Skeletal muscle satellite cell (primary cell): ENCODE measurements around the gene MPND.

Experiments
- H3K27me3 ChIP-seq: 2 replicates; pipeline ENCODE4 v1.7.0; 2013; ENCODE audit warnings: low read length; ENCODE audit not compliant: control insufficient read depth, insufficient read depth
- H3K36me3 ChIP-seq: 2 replicates; pipeline ENCODE4 v1.7.0; 2013; ENCODE audit warnings: mild to moderate bottlenecking, control low read depth, low read length; ENCODE audit not compliant: insufficient read depth
- H3K4me1 ChIP-seq: 2 replicates; pipeline ENCODE4 v1.7.0; 2013; ENCODE audit warnings: low read length; ENCODE audit not compliant: control insufficient read depth, insufficient read depth
- H3K4me2 ChIP-seq: 2 replicates; pipeline ENCODE4 v1.7.0; 2013; ENCODE audit warnings: mild to moderate bottlenecking, low read length
- H3K4me3 ChIP-seq: 2 replicates; pipeline ENCODE4 v1.7.0; 2013; ENCODE audit warnings: low read length
- H3K9ac ChIP-seq: 2 replicates; pipeline ENCODE4 v1.7.0; 2013; ENCODE audit warnings: mild to moderate bottlenecking, low read depth, low read length, moderate library complexity
- H3K9me3 ChIP-seq: replicated peaks from 2 replicates; pipeline ENCODE4 v1.7.0; 2013; ENCODE audit warnings: mild to moderate bottlenecking, control low read depth, low read length

MPND gene

GRCh38 chr19:4371247-4372164 is 28.1 kb downstream of the MPND start:
- H3K4me1 ChIP-seq, result peaks cover 91% of the 10 kb centered on the region
- H3K36me3 ChIP-seq, result peaks cover 26% of the 10 kb centered on the region
- no peaks in the 10 kb centered on the region for H3K27me3 ChIP-seq
- H3K9ac ChIP-seq, result peak overlapping the region; percentile 38
- peak overlapping the region; percentile 61 for H3K4me2 ChIP-seq
- peak overlapping the region; percentile 32 for H3K4me3 ChIP-seq
- H3K9me3 ChIP-seq, result no peaks in the 10 kb centered on the region

- peak overlapping the region; percentile 78 for H3K9ac ChIP-seq
- H3K9me3 ChIP-seq, result no peaks in the 10 kb centered on the region
- H3K4me1 ChIP-seq, result peaks cover 100% of the 10 kb centered on the region
- H3K27me3 ChIP-seq, result no peaks in the 10 kb centered on the region
- no peak overlapping the region for H3K4me2 ChIP-seq
- no peak overlapping the region for H3K4me3 ChIP-seq
- peaks cover 19% of the 10 kb centered on the region for H3K36me3 ChIP-seq
Observed at GRCh38 chr19:4372165-4373012, 29.0 kb downstream of the MPND start.

- Histone ChIP-seq H3K4me1 (peaks cover 100% of the 10 kb centered on the region), H3K27me3 (no peaks in the 10 kb centered on the region), H3K4me2 (no peak overlapping the region), H3K9me3 (no peaks in the 10 kb centered on the region), H3K4me3 (no peak overlapping the region), H3K9ac (peak overlapping the region; percentile 78), H3K36me3 (peaks cover 13% of the 10 kb centered on the region)
Observed at GRCh38 chr19:4373013-4373367, 29.6 kb downstream of the MPND start.

DNA sequence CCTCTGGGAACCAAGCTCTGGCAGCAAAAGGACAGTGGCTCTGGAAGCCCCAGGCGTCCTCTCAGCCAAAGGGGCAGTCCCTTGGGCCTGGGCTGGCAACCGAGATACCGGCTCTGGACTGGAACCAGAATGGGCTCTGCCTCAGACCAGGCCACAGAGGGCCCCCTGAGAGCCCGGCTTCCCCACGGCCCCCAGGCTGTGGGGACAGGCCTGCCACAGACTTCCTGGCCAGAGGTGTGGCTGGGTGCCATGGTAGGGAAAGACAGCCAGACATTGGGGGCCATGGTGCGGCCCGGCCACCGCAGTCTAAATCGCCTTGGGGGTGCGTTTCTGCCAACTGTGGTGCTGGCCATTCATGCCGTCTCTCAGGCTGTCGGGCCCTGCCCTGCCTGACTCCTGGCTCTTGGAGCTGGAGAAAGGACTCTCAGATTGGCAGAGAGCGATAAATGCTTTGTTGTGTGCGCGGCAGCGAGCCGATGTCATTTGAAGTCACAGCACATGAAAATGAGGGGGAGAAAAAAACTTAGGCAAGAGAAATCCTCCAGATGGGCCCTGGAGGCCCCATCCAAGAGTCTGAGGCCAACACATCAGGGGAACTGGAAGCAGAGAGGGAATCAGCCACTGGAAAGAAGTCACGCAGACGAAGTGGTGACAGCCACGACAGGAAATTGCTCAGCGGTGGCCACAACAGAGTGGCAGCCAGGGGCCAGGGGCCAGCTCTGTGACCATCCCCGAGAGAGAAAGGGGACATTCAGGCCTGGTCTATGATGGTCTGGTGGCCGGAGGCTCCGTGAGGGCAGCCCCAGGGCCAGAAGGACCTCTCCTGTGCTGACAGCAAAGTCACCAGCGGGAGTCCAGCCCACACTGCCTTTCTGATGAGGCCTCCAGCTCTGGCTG is 30.5 kb downstream of the MPND start:
- Histone ChIP-seq H3K4me3 (peak overlapping the region; percentile 36), H3K4me2 (peak overlapping the region; percentile 77), H3K9me3 (no peaks in the 10 kb centered on the region), H3K9ac (peak overlapping the region; percentile 78), H3K27me3 (no peaks in the 10 kb centered on the region), H3K4me1 (peaks cover 97% of the 10 kb centered on the region), H3K36me3 (peaks cover 10% of the 10 kb centered on the region)

DNA sequence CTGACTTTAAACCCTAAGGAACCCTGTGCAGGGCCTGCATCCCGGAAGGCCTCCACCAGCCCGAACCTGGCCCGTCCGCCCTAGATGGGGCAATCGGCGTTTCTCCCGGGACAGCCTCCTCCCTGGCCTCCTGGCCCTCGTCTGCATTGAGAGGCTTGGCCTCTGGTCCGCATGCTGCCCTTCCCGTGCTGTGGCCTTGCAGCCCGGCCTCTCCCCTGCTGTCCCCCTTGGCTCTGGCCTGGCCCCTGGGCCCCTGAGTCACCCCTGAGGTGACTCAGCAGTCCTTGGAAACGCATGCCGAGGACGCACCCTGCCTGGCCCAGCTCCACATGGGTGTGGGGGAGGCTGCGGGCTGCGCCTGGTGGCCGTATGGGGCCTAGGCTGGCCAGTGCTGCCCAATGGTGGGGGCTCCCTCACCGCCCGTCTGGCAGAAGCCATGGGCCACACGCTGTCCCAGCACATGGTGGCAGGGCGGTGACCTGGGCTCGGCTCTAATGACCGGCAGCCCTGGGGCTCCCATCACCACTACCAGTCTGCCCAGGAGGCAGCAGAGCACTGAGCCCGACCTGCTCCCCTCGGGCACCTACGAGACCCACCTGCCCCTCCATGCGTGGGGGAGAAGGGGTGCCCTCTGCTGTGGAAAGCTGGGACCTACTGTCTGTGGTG is 31.3 kb downstream of the MPND start:
- H3K4me1 ChIP-seq, result peaks cover 97% of the 10 kb centered on the region

GRCh38 chr19:4375164-4376027 is 32.0 kb downstream of the MPND start:
- H3K4me2 ChIP-seq, result peak overlapping the region; percentile 77
- H3K4me1 ChIP-seq, result peaks cover 97% of the 10 kb centered on the region

More for the DNA sequence above, 31.3 kb downstream of the MPND start:
- peaks cover 10% of the 10 kb centered on the region for H3K36me3 ChIP-seq
- peak overlapping the region; percentile 78 for H3K9ac ChIP-seq
- no peaks in the 10 kb centered on the region for H3K9me3 ChIP-seq
- H3K4me3 ChIP-seq, result peak overlapping the region; percentile 50
- H3K27me3 ChIP-seq, result no peaks in the 10 kb centered on the region
- H3K4me2 ChIP-seq, result peak overlapping the region; percentile 77

GRCh38 chr19:4376028-4376670 is 32.8 kb downstream of the MPND start:
- no peaks in the 10 kb centered on the region for H3K27me3 ChIP-seq
- peak overlapping the region; percentile 77 for H3K4me2 ChIP-seq
- peaks cover 93% of the 10 kb centered on the region for H3K4me1 ChIP-seq
- H3K4me3 ChIP-seq, result no peak overlapping the region
- H3K9ac ChIP-seq, result peak overlapping the region; percentile 16
- H3K36me3 ChIP-seq, result peaks cover 10% of the 10 kb centered on the region
- no peaks in the 10 kb centered on the region for H3K9me3 ChIP-seq

More at GRCh38 chr19:4375164-4376027, 32.0 kb downstream of the MPND start:
- H3K9ac ChIP-seq, result peak overlapping the region; percentile 78
- H3K9me3 ChIP-seq, result no peaks in the 10 kb centered on the region
- H3K4me3 ChIP-seq, result peak overlapping the region; percentile 50
- no peaks in the 10 kb centered on the region for H3K27me3 ChIP-seq
- H3K36me3 ChIP-seq, result peaks cover 10% of the 10 kb centered on the region

DNA sequence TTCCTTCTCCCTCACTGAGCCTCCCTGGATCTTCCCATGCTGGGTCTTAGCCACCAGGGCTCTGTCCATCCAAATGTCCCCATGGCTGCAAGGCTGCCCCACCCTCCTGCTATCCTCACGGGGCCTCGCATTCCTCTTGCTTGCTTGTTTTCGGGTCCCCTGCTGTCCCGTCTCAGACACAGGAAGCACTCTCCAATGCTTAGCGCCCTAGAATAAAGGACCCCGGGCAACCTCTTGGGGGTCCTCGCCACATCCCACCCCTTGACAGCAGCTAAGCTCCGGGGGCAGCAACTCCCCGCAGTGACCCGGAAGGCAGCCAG is 33.3 kb downstream of the MPND start:
- peak overlapping the region; percentile 16 for H3K9ac ChIP-seq
- no peak overlapping the region for H3K4me3 ChIP-seq

GRCh38 chr19:4376991-4377781 is 33.8 kb downstream of the MPND start:
- Histone ChIP-seq H3K27me3 (no peaks in the 10 kb centered on the region), H3K9me3 (no peaks in the 10 kb centered on the region), H3K9ac (peak overlapping the region; percentile 16), H3K36me3 (peaks cover 10% of the 10 kb centered on the region), H3K4me1 (peaks cover 82% of the 10 kb centered on the region), H3K4me2 (peak overlapping the region; percentile 41), H3K4me3 (no peak overlapping the region)

More for the DNA sequence above, 33.3 kb downstream of the MPND start:
- H3K36me3 ChIP-seq, result peaks cover 10% of the 10 kb centered on the region
- peaks cover 88% of the 10 kb centered on the region for H3K4me1 ChIP-seq
- peak overlapping the region; percentile 41 for H3K4me2 ChIP-seq
- no peaks in the 10 kb centered on the region for H3K9me3 ChIP-seq
- no peaks in the 10 kb centered on the region for H3K27me3 ChIP-seq
